Measurements from ENCODE around the gene COMT. TPM values are rescaled to one million over a fixed set of nuclear protein-coding genes. Genes with fewer than 3 reads are reported as not detected.

COMT gene
- polyA plus RNA-seq, 1 donor, result 99.6 TPM

DNA sequence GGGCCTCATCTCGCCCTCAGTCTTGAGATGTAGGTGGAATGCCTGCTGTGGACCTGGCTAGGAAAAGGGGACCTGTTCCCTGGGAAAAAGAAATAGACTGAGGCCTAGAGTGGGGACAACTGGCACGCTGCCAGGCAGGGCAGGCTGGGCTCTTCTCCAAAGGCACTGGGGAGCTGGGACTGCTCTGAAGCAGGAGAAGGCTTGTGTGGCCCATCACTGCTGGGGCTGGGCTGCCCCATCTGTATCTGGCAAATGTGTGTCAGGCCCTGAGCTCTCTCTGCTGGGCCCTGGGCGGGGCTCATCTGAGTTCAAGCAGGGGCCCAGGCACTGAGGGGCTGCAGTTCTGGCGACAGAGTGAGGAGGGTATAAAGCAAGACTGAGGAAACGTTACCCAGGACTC is 42.2 kb downstream of the COMT start:
- no peak for DNase-seq

DNA sequence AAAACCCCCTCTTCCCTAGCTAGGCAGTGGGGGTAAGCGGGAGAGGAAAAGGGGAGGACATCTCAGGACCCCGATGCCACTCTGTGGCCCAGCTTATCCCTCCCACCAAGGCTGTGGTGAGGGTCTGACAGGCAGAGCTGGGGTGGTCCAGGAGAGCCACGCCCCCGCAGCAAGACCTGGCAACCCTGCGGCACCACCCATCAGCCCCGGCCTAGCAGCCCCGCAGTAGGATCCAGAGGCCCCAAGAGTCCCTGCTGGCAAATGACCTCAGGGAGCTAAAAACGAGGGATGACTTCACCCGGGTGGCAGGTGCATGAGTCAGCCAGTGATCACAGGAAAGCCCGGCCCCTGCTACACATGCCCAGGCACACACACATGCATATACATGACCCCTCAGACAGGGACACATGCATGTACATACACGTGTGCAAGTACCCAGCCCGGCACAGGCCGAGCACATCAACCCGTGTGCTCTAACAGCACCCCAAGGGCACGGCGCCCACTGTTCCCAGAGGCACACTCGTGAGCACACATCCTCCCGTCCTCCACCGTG is 42.7 kb downstream of the COMT start:
- no peak for DNase-seq

DNA sequence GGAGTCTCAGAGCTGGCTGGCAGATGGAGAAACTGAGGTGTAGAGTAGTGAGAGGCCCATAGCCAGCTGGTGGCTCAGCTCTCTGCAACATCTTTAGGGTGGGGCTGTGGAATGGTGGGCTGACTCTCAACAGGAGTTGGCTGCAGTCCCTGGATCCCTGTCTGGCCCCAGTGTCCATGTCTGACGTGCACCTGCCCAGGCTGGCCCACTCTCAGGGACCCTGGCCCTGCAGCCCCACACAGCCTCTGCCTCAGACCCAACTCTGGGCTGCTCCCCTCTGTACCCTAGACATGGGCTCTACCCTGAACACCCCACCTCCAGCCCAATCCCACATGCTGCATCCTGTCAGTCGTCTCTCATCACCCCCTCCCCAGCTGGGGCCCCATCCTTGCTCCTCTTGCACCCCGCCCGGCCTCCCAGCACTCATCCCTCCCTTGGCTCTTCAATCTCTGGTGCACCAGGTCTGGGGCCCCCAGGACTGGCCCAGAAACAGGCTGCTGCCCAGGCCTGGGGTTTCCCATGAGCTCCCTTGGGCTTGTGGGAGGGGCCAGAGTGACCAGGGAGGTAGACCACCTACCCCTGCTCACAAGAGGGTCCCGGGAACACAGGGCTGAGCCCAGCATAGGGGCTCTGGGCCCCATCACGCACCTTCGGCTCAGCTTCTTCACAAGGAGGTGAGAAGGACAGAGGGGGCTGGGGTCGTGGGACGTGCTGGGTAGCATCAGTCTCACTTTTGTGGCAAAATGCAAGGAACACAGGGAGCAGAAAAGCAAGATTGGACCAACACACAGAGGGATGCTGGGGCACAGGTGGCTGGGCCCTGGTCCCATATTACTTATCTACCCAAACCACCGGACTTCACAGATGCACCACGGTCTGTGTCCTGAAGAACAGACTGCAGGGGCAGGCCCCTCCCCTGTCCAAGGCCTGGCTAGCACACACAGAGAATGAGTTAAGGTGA is 43.6 kb downstream of the COMT start:
- no peak for DNase-seq

DNA sequence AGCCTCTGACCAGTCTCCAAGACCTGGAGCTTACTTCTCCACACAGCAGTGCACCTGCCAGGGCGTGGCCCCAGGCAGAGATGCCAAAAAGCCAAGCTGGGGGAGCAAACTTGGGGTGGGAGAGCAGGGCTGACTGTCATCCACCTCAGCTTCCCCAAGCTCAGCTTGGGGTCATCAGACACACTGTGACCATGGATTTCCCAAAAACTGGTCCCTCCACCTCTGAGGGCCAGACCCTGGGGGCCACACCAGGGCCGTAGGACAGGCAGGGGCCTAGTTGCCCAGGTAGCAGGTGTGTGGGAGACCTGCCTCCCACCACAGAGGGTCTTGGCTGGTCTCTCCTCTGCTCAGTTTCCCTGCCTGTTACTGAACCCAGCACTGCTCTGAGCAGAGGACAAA is 44.4 kb downstream of the COMT start:
- DNase-seq, result no peak

DNA sequence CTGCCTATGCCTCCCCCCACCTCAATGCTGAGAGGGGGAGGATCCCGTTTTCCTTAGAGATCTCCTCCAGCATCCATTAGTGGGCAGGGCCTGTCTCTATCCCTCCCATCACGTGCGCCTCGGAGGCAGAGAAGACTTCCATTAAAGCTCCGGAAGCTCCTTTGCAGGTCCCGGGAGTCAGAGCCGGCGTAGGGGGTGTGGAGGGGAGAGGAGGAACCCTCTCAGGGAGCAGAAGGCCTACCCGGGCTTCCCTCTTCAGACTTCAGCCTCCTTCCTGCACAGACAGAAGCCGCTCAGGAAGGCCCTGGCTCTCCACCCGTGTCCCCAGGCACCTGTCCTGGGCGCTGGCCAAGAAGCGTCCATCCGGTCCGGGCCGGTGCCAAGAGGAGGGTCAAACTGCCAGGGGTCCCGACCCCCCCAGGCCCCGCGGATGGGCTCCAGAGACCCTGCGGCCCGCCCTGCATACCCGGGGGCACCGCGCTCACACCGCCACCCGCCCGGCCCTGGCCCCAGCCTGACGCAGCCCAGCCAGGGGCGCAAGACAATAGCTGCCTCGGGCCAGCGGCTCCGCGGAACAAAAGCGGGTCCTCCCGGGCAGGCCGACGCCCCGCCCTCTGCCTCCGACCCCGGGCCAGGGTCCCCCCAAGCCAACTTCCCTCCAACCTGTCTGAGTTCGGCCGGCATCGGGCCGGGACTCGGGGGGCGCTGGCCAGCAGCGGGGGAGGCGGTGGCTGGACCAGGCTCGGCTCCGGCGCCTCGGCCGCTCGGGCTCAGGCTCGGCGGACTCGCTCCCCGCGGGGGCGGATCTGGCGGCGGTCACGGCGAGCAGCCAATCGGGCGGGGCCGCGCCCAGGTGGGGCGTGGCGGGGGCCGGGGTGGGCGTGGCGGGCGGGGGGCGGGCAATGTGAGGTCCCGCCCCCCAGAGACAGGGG is 45.1 kb downstream of the COMT start:
- DNase-seq, result peak; percentile 83

DNA sequence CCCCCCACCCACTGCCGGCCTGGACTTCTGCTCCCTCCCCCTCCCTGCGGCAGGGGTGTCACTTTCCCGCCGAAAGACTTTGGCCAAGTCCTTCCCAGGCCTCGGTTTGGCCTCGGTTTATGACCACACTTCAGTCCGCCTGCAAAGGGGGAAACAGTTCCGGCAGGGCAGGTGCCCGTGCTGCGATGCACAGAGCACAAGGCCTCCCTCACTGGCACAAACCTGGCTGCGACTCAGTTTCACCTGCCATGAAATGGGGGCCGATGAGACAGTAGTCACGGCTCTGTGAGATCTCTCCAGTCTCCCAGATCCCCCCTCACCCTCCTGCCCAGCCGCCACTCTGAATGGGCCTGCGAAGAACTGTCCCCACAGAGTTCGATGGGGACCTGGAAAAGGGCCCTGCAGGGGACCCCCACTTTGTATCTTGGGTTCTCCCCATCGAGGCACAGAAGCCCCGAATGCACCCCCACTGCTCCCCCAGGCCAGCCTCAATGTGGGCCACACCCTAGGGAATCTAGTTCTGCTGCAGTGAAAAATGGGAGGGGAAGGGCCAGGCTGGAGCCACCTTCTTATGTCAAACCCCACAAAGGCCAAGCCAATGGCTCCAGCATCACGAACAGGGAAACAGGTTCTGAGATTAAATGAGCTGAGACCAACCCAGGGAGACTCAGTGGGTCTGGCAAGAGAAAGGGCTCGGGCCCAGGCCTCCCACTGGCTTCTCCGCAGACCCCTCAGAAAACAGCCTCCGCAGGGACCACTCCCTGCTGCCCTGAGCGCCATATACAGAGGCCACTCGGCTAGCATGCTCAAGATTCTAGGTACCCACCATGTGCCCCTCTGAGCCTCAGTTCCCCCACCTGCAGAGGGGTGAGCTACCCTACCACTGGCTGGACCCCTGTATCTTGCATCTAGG is 46.1 kb downstream of the COMT start:
- DNase-seq, result no peak

DNA sequence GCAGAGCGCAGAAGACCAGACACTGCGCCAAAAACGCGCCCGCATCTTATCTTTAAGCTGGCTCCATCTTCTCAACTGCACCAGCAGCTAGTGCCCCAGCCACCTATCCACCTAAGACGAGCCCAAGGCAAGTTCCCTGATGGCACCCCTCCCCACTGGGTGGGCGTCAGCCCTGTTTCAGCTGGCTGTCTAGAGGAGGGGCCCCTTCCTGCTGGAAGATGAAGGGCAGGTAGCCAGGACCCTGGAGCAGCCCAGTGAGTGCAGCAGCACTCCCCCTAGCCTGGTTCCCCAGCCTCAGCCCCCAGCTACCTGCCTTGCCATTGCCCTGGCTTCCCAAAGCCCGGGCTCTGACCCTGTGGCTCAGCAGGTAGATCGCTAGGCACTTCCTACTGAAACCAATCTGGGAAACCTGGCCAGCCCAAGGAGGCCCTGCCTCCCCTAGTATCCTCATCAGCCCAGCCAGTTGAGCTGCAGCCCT is 46.8 kb downstream of the COMT start:
- no peak for DNase-seq

DNA sequence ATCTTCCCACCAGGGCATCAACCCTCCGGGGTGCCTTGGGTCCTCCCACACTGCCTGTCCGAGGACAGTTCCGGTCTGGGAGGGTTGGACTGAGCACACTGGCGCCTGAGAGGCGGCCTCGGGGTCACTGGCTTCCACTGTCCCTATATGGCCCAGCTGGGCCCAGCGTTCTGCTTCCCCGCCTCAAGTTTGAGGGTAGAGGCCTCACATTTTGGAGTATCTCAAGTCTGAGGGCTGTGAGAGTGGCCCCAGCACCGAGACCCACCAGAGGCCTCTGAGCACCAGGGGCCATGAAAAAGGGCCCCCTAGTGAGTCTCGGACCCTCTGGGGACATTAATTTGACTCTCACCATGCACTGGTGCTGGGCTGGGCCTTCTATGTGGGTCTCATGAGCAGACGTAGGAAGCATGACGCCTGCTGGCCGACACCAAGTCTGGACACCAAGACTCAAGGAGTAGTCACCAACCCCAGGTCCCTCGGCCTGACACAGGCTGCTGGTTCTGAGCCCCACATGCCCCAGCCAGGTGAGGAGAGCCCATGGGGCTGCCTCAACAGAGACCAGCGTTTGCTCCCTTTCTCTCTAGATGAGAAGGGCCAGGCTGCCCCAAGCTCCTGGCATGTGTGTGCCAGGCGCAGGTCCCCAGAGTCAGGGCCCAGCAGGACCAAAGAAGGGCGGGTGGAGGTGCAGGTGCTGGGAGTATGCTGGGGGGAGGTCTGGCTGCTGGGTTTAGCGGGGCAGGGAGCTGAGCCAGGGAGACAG is 47.6 kb downstream of the COMT start:
- DNase-seq, result no peak

DNA sequence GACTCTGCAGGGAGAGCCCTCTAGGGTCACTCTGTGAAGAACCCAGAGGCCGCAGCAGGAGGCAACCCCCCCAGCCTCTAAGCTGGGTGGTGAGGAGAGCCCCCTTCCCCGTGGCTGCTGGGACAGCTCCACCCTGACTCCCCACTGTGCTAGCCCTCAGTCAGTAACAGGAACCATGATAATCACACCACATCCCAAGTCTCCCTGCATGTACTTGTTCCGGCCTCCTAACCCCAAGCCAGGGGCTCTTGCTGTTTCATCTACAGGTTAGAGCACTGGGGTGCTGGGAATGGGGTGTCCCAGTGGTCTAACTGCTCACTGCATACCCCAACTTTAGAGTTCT is 48.1 kb downstream of the COMT start:
- no peak for DNase-seq

DNA sequence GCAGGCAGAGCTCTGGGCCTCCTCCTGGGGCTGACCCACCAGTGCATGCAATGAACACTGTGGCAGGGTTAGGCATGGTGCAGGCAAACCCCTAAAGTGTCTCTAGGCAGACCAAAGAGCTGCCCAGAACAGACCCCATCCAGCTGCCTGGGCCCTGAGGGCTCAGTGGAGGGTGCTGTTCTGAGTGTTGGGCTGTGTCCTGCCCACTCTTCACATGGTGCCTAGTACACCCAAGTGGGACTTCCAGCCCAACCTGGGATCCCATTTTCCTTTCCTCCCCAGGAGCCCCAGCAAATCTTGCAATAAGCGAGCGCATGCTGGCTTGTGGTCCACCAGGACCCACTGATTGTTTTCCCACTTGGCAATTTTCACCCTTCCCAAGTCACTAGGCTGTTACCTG is 48.6 kb downstream of the COMT start:
- no peak for DNase-seq

DNA sequence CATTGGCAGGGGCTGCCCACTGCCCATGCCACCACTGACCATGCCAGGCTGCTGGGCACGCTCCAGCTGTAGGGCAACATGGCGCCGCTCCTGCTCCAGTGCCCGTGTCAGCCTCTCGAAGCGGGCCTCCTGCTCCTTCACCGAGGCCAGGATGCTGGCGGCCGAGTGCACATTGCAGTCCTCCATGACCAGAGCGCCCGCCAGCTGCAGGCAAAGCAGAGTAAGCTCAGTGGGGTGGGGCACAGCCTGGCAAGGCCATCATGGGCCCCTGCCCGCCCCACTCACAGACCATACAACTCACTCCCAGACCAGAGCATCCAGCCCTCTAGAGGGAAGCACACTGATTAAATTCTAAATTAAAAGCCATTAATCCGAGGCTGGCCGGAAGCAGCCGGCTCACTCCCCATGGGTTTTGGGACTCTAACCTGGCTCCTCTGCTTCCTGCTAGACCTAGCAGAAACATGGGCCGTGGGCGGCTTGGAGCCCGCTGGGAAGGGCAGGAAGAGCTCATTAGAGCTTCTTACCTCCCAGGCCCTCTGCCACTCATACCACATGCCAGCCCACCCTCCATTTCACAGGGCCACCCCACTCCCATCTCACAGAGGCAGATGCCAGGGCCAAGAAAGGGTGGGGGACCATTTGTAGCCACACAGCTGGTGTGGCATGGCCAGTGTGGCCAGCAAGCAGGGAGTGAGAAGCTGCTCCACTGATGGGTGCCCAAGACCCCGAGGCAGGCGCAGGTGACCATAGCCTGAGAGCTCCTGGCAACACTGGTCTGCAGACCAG is 49.2 kb downstream of the COMT start:
- no peak for DNase-seq

DNA sequence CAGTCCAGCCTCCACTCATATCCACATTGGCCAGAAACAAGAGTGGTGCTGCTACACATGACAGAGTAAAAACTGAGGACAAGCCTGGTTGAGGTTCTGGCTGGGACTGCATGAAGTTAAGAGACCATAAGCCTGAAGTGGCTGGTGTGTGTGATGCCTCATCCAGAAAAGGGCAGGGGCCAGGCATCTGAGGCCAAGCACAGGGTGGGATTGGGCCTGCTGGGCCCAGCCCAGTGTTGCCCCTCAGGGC is 49.7 kb downstream of the COMT start:
- DNase-seq, result no peak

DNA sequence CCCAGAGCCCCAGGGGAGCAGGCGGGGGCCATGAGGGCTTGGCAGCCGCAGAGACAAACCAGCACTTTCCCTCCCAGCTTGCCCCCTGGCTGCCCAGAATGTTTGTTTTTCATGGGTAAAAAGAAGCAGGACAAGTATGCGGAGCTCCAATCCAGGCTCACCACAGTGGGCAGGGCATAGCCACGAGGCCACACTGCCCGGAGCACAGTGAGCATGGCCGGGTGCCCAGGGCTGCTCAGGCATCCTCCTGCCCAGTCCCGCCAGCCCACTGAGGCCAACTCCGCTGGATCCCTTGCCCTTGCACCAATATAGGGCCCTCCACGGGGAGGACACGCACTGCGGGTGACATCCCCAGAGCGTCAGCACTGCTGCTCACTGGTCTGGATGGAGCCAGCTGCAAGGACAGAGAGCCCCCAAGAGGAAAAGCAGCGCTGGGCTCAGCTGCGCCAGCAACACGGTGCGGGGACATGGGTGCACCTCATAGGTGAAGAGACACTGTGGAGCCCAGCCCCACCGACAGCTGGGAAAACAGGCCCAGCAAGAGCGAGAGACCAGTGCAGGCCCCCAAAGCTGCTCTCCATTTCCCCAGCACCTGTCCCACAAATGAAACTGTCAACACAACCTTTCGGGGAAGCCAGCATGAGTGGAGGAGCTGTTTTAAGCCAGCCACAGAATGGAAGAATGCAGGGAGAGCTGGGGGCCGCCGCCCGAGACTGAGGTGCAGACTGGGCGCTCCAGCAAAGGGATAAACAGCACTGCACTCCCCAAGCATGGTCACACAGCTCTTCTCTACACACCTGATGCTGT is 50.3 kb downstream of the COMT start:
- no peak for DNase-seq

DNA sequence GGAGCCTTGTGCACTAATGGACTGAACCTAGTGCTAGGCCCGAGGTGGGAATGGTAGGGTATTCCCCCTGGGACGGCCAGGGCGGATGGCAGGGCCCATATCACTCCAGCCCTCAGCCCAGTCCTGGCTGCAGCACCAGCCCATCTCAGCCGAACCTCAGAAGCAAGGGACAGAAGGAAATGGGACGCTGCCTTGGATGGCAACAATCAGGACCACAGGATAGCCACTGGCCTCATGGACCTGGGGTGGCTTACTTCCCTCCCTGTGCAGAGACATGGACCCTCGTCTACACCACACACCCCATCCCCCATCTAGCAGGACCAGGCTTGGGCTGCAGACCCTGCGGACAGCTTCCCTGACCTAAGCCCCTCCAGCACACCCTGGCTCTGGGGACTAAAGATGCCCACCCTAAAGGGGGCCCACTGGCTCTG is 50.9 kb downstream of the COMT start:
- DNase-seq, result no peak

DNA sequence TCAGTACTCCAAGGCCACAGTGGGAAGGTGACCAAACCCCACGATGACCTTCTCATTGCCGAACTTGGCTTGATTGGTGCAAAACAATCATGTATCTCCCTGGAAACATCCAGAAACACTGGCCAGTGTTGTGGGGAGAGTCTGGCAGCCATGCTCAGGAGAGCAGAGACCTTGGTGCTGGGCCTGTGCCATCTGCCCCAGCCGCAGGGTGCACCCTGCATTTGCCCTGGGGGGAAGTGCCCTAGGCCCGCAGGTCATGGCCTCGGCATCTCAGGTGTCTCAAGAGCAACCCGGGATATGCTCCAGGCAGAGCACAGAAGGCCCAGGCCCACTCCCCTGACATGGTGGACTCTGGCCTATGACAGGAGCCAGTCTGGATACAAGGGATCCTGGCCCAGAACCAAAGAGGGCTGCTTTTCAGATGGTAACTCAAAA is 51.4 kb downstream of the COMT start:
- DNase-seq, result no peak

DNA sequence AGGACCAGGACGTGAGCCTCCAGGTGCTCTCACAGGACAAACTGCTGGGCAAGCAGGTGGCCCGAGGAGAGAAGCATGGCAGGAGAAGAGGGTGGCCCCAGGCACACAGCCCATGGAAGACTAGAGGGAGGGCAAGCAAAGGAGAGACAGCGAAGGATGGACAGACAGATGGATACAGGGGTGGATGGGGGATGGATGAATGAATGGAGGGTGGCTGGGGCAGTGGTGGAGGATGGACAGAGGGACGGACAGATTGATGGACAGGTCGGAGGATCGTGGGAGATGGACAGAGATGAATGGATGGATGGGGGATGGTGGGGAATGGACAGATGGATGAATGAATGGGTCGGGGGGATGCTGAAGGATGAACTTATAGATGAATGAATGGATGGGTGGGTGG is 52.4 kb downstream of the COMT start:
- DNase-seq, result no peak

DNA sequence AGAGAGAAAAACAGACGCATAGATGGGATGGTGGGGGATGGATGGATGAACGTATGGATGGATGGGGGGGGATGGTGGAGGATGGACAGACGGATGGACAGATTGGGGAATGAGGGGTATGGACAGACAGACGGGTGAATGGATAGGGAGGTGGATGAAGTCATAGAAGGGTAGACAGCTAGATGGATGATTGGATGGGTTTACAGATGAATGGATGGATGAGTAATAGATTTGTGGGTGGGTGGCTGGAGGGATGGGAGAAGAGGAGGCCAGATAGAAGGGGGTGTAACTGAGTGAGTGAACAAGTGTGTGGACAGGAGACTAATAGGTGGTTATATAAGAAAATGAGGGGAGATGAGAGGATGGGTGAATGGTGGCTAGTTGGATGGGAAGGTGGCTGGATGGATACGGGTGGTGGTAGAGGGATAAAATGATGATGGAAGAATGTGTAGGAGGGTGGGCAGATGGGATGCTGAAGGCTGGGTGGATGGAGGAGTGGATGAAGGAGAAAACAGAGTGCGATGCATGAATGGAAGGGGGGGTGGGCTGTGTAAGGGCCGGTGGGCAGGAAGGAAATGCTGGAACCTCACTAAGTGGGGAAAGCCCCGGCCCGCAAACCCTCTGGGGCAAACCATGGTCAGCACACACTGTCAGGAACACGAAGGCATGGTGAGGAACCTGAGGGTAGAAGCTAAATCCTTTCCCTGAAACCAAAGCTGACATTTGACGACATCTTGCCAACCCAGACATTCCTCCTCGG is 53.5 kb downstream of the COMT start:
- no peak for DNase-seq

DNA sequence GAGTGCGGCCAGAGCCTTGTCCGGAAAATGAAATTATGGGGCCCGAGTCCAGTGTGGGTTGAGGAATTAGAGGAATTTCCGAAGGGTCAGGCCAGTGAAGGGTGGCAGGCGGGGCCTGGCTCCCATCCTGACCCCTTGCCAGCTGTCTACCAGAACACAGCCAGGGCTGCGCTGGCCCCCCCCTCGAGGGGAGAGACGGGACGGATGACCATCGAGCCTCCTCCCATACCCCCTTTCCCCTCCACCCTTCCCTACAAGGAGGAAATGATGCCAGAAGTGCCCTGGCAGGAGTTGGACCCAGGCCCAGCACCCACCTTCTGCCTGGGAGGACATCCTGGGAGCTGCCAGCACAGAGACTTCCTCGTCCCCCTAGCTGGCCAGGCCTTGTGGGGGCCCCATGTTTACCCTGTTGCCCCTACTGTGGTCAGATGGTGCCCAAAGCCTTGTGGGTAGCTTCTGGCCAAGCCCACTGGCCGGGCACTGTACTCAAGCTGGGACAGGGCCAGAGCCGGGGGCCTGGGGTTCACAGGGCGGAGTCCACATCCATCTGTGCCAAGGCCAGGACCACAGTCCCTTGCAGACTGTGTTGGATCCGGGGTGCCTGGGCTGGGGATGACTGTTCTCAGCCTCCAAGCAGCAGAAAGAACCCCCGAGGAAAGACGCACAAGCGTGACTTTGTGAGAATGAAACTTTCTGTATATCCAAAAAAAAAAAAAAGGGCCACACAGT is 54.2 kb downstream of the COMT start:
- peak; percentile 53 for DNase-seq

Measured in hindlimb muscle (tissue), 1 donor.